ENCODE results near the gene ABI2.

DNA sequence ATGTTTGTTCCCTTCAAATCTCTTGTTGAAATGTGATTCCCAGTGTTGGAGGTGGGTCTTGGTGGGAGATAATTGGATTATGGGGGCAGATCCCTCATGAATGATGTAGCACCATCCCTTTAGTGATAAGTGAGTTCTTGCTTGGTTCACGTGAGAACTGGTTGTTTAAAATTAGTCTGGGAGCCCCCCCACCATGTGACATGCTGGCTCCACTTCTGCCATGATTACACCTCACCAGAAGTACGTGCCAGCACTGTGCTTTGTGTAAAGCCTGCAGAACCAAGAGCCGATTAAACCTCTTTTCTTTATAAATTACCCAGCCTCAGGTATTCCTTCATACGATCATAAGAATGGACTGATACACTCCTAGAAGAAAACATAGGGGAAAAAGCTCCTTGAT lies 10.1 kb downstream of the ABI2 start:
- TF ChIP-seq, protein P1, sequence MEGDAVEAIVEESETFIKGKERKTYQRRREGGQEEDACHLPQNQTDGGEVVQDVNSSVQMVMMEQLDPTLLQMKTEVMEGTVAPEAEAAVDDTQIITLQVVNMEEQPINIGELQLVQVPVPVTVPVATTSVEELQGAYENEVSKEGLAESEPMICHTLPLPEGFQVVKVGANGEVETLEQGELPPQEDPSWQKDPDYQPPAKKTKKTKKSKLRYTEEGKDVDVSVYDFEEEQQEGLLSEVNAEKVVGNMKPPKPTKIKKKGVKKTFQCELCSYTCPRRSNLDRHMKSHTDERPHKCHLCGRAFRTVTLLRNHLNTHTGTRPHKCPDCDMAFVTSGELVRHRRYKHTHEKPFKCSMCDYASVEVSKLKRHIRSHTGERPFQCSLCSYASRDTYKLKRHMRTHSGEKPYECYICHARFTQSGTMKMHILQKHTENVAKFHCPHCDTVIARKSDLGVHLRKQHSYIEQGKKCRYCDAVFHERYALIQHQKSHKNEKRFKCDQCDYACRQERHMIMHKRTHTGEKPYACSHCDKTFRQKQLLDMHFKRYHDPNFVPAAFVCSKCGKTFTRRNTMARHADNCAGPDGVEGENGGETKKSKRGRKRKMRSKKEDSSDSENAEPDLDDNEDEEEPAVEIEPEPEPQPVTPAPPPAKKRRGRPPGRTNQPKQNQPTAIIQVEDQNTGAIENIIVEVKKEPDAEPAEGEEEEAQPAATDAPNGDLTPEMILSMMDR (IDR thresholded peaks at IDR 0.05): no peak
- no peak for TF ChIP-seq POLR2A (IDR thresholded peaks at IDR 0.05)

All from vagina (tissue), 2 donors.